ENCODE measurements around the gene TMEM184A.

DNA sequence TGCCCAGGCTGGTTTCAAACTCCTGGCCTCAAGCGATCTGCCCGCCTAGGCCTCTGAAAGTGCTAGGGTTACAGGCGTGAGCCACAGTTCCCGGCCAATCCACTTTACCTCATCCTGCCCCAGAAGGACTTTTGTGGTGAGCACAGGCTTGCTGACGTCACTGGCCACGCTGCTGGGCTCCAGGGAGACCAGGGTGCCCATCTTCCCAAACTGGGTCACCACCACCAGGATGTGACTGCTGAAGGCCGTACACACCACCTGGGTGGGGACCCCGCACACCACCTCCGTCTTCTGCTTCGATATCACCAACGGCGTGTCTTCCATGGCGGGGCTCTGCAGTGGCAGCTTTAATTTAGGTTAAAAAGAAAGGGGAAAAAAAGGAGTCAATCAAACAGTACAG lies 13.0 kb upstream of the TMEM184A start:
- no peak for TF ChIP-seq EZH2 (IDR thresholded peaks at IDR 0.05; ENCODE audit: insufficient read depth, poor library complexity, severe bottlenecking)
- TF ChIP-seq EZH2phosphoT487 (IDR thresholded peaks at IDR 0.05; ENCODE audit: insufficient read depth, low read depth), result no peak

All from GM23248 (cell line).